CD4-positive, alpha-beta T cell treated with Interleukin-1 beta for 1 hour (primary cell): ENCODE results near the gene PFKP.
"Not testable (repeated sequence)": the region's sequence is repeated elsewhere in the genome, so short reads cannot be mapped to it uniquely, and the experiment has no call there.

Experiments used
- DNase-seq, 2 donors: peaks; one replicate each; pipeline ENCODE4 v3.0.0-alpha.2; 2020 to 2022

The PFKP gene

DNA sequence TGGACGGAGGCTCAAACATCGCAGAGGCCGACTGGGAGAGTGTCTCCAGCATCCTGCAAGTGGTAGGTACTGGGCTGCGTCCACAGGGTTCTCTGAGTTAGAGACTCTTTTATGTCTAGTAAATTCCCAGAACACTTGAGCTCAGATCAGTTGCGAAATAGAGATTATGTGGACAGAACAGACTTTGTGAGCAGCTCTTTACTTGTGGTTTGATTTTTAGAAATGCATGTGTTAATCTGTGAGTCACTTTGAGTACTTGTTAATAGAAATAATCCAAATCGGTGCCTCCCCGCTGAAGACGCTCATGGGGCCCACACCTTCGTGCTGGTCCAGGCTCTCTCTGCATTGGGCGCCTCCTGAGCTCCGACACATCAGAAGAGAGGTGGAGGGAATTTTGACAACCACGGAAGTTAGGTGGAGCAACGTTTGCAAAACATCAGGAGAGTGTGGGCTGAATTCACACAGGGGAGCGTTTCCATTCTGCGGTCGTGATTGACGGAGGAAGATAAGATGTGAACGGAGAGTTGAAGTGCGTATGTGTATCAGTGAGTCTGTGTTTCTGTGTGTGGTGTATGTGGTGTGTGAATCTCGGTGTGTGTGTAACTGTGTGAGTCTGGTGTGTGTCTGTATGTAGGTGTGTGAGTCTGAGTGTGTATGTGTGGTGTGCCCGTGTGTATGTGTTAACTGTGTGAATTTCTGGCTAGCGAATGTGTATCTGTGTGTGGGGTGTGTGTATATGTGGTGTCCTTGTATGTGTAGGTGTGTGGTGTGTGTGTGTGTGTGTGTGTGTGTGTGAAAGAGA, 32.1 kb downstream of the PFKP start:
- no peak for DNase-seq

DNA sequence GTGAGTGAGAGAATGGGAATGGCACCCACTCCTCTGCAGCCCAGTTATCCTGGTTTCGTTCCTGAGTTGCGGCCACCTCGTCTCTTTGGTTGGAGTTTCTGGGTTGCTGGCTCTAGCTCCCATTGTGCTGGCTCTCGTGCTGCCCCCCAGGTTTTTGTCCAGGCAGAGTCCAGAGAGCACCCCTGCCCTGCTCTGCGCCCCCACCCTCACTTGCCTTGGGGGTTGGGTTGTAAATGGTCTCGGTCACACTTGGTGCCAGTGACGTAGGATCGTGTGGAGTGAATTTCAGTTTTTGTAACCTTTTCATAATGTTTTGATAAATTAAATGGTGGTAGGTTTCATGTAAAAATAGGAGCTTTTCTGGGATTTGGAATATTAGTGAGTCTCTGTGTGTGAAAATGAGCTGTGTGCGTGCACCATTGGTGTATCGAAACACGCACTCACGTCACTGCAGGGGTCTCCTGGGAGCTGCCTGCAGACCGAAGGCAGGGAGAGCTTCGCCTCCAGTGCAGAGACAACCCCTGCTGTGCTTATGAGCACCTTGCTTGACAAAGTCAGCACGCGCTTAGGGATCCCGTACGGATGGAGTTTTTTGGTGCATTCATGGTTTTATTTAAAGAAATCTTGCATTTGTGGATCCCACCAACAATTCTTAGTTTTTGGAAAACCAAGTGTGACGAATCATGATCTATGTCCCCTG, 32.9 kb downstream of the PFKP start:
- no peak for DNase-seq

DNA sequence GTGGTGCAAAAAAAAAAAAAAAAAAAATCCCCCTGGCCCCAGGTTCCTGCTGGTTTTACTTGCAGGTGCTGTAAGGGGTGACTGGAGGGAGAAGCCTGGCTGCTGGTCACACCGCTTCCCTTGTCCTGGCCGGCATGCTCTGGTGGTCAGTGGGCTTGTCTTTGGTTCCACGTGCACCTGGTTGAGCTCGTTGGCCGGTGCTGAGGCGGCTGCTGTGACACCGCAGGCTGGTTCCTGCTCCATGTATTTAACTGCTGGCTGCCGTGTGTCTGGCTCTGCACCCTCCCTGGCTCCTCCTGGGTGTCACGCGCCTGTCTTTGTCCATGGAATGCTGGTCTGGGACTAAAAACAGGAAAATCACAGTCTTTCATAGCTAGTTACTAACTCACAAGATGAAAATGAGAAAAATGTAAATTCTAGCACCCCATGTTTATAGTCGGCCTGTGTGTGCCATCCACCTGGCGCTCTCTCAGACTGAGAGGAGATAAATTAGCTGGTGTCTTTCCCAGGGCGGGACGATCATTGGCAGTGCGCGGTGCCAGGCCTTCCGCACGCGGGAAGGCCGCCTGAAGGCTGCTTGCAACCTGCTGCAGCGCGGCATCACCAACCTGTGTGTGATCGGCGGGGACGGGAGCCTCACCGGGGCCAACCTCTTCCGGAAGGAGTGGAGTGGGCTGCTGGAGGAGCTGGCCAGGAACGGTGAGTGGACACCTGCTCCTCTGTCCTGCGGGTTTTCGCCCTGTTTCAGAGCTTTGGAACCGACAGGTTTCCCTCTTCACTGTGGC, 33.7 kb downstream of the PFKP start:
- DNase-seq: no peak

DNA sequence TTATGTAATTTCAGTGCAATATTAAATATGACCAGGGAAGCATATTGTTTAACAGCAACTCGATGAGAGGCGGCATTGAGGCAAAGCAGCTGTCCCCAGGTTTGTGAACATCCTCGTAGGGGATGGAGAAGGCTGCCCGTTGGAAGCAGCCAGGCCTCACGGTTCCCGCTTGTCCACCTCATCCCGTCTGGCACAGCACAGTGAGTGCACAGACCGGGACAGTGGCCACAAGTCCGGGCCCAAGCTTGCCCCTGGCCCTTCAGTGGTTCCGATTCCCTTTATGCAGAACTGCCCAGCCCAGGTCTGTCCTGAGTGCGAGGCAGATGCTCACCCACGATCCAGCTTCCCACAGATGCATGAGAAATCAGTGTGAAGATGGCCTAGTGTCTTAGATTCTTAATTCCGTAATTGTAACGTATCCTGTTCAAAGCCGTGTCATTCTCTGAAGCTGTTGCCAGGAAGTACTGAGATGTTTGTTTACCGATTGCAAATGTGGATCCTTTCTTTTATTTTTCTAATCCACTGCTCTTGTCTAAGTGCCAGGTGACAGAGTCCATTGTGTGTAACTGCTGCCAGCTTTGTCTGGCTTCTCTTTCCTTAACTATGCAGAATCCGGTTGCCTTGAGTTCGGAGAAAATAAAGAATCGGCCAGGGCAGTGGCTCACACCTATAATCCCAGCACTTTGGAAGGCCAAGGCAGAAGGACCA, 35.5 kb downstream of the PFKP start:
- no peak for DNase-seq

DNA sequence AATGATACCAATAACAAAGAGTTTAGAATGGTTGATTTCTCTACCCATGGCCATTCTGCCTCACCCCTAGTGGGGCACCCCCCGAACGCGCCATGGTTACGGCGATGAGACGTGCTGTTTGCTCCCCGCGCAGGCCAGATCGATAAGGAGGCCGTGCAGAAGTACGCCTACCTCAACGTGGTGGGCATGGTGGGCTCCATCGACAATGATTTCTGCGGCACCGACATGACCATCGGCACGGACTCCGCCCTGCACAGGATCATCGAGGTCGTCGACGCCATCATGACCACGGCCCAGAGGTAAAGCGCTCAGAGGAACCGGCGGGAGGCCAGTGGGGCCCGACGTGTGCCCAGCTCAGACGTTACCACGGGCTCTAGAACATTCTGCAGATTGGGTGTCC, 36.3 kb downstream of the PFKP start:
- no peak for DNase-seq

DNA sequence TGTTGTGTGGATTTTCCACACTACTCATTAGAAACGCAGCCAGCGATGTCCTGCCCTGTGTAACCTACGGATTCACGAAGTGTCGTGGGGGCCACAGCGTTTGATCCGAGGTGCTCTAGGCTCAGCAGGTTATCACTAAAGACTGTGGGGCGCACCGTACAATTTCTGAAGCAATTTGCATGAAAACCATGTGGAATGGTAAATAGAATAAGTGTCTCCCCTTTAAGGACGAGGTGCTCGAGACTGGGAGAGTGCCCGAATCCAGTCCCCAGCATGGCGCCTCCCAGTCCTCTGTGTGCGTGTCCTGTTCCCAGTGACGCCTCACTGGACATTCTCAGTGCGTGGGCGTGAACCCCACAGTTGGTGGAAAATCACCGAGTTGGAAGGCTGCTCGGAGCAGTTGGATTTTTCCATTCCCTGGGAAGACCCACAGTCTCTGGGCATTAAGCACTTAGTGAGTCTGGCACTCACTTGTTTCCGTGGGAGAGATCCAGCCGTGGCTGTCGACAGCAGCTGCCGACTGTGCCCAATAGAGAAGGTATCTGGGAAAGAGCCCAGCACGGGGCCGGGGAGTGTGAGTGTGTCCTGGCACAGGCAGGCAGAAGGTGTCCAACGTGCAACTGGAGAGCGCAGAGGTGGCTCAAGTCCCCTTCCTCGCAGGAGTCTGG, 37.0 kb downstream of the PFKP start:
- DNase-seq: no peak

DNA sequence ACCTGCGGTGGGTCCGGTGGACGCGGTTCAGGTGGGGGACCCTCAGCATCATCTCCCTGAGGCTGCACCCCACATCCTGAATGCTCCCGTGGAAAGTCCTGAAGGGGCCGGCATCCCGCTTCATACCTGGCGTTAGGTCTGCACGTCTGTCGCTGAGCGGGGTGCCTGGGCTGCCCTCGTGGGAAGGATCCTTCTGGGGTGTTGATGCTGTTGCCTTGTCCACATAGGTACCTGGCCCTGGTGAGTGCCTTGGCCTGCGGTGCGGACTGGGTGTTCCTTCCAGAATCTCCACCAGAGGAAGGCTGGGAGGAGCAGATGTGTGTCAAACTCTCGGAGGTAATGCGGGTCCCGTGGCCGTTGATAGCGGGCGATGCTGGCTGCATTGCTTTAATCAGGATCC, 37.8 kb downstream of the PFKP start:
- no peak for DNase-seq

DNA sequence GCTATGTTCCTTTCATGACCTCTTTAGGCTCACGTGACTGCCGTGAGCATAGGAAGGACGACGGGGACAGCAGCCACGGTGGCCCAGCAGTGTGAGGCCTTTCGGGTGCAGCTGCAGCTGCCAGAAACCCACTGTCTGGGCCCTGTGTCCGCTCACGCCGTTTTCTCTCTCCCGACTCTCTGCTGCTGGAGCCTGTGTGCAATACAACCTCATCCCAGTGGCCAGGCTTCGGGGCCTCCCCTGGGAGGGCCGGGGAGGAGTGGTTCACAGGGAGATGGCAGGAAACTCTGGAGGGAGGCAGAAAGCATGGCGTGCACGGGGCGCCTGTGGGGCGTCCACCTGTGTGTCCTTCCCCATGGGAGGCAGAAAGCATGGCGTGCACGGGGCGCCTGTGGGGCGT, 38.6 kb downstream of the PFKP start:
- DNase-seq: no peak

DNA sequence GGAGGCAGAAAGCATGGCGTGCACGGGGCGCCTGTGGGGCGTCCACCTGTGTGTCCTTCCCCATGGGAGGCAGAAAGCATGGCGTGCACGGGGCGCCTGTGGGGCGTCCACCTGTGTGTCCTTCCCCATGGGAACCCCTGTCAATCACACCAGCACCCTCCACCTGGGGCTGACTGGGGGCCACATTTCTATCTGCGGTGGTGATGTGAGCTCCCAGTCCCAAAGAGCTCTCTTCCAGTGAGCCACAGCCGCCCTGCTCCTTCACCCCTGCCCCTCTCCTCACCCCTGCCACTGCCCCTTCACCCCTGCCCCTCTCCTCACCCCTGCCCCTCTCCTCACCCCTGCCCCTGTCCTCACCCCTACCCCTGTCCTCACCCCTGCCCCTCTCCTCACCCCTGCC, 39.0 kb downstream of the PFKP start:
- DNase-seq: not testable (repeated sequence)

DNA sequence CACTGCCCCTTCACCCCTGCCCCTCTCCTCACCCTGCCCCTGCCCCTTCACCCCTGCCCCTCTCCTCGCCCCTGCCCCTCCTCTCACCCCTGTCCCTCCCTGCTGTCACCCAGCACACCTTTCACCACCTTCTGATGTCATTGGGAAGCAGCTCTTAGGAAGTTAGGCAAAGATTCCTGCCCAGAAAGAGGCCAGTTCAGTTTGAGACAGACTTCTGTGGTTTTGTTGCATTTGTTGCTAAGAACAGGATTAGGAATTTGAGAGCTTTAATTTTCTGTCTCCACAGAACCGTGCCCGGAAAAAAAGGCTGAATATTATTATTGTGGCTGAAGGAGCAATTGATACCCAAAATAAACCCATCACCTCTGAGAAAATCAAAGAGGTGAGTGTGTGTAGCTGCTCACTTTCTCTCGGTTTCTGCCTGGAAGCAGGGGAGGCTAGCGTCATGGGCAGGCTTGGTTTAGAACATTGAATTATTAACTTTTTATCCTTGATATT, 39.6 kb downstream of the PFKP start:
- no peak for DNase-seq

DNA sequence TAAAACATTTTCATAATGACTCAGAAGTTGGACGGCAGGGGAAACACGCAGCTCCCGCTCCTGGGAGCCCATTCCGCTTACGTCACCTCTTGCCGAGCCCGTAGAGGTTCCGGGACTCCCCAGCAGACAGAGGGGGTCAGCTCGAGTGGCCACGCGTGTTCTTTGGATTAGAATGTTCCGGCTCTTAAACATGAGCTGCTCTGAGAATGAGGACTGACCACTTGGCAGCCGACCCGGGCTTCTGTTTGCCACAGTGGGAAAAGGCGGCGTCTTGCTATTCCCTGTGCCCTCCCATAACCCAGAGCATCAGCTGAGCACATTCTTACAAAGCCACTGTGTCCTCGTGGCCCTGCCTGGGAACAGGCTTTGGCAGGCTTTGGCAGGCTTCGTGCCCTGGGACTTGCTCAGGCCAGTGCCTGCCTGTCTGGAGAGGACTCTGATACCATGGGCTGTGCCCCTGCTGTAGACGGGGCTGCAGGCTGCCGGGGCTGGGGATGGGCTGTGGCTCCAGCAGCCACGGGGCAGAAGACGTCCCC, 40.1 kb downstream of the PFKP start:
- DNase-seq: no peak

DNA sequence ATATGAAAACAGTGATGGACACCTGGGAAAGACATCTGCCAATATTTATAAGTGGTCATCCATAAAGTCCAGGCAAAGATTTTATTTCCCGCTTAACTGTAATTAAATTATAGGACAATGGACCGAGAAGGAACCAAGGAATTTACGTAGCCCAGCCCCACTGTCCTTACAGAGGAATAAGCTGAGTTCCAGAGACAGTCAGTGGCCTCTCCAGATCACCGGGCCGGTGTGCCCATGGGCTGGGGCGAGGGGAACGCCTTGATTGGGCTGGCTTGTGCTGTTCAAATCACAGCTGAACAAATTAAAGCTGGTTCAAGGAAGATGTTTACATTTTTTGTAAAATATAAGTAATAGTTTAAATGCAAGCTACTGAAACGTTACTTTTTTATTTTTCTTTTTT, 40.7 kb downstream of the PFKP start:
- DNase-seq: no peak

DNA sequence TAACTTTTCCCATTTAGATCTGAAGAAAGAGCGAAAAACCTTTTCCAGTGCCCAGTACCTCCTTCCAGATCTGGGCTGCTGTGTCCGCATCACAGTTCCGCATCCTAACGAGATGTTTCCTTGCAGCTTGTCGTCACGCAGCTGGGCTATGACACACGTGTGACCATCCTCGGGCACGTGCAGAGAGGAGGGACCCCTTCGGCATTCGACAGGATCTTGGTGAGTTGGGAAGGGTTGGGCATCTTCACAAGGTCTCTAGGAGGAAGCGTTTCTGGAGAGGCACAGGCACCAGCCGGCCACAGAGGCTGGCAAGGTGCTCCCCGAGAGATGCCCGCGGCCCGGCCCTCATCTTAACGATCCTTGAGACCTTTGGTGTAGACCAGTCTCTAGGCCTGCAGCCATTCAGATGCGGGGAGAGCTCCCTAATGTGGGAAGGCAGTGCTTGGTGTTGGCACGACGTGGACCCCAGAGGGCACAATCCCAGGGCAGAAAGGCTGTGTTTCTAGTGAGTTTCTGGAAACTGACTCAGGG, 41.3 kb downstream of the PFKP start:
- no peak for DNase-seq

DNA sequence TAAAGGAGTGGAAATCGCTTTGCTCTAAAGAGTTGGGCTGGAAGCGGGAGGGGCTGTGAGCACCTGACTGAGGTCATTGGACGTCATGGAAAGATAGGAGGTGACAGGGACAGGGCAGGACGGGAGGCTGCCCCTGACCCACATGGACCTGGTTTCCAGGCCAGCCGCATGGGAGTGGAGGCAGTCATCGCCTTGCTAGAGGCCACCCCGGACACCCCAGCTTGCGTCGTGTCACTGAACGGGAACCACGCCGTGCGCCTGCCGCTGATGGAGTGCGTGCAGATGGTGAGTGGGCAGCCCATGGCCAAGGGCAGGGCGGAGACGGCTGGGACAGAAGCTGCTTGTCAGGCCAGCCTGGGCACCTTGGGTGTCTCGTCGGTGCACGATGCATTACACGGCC, 41.8 kb downstream of the PFKP start:
- DNase-seq: no peak

DNA sequence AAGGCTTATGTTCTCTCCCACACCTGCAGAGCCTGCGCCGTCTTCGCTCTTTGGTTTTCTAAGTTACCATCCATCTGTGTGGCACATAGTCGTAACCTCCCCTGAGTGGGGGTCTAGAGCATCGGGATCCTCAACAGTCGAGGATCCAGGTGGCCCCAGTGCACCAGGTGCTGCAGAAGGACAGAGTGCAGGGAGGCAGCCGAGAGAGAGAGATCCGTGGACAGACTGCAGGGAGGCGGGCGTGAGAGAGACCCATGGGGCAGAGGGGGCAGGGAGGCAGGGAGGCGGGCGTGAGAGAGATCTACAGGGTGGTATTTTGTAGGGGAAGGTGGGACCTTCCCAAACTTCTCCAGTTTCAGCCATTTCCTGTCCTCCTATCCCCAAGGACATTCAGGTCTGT, 42.3 kb downstream of the PFKP start:
- DNase-seq: no peak

DNA sequence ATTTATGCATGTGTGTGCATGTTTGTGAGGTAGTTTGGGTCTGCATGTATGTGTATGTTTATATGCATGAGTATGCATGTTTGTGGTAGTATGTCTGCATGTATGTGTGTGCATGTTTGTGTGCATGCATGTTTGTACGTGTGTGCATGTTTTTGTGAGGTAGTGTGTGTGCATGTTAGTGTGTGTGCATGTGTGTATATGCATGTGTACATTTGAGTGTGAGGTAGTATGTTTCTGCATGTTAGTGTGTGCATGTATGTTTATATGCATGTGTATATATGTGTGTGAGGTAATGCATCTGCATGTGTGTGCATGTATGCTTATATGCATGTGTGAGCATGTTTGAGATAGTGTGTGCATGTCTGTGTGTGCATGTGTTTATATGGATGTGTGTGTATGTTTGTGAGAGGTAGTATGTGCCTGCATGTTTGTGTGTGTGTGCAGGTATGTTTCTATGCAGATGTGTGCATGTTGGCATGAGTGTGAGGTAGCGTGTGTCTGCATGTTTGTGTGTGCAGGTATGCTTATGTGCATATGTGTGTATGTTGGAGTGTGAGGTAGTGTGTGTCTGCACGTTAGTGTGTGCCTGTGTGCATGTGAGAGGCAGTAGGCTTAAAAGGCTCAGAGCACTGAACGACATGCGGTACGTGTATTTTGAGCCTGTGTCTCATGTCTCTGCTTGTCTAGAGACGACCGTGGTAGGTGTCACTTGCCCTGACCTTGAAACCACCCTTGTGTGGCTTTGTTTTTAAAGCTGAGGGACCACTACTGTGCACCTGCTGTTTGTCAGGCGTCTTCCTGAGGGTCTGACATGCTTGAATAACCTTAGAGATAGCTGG, 43.7 kb downstream of the PFKP start:
- DNase-seq: no peak

DNA sequence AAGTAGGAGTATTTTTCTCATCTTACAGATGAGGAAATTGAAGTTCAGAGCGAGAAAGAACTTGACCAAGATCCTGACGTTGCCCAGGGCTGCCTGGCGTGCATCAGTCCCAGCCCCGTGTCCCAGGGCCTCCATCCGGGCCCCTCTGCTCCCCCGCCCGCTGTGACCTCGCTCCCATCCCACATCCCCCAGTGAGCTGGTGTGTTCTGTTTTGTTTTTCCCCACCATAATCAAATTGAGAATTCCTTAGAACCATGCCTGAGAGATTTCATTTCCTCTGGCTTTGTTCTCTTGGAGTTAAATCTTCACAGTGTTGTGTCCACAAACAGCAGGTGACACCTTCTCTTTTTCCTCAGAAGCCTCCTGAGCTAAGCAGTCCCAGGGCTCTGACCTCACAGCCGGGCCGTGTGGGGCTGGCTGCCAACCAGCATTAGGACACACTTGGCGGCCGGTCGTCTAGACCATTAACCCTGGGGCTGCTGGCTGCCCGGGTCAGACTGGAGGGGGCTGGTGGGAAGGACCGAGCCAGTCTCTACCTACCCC, 44.3 kb downstream of the PFKP start:
- no peak for DNase-seq

DNA sequence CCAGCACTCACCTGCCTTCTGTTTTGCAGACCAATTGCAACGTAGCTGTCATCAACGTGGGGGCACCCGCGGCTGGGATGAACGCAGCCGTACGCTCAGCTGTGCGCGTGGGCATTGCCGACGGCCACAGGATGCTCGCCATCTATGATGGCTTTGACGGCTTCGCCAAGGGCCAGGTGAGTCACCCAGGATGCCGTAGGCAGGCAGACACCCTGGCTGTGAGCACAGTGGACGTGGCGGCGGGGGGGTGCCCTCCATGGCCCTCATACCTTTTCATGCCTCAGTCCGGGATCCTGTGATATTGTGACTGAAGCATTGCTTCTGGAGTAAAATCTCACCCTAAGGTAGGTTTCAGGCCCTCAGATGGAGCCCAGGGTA, 46.0 kb downstream of the PFKP start:
- no peak for DNase-seq

DNA sequence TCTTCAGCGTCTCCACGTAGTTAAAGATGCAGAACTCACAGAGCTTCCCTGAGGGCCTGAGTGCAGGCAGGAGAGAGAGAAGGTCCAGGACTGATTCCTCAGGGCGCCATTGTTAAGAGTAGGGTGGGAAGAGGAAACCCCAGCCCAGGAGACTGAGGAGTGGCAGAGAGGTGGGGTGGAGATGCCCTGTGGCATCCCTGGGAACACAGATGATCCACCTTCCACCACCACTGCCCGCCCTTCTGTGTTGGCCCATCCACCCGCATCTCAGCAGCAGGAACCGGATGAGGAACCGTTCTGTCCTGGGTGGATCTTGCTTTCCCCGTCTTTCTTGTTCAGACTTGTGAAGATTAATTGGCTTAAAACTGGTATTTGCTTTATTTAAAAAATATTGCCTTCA, 48.3 kb downstream of the PFKP start:
- DNase-seq: no peak

DNA sequence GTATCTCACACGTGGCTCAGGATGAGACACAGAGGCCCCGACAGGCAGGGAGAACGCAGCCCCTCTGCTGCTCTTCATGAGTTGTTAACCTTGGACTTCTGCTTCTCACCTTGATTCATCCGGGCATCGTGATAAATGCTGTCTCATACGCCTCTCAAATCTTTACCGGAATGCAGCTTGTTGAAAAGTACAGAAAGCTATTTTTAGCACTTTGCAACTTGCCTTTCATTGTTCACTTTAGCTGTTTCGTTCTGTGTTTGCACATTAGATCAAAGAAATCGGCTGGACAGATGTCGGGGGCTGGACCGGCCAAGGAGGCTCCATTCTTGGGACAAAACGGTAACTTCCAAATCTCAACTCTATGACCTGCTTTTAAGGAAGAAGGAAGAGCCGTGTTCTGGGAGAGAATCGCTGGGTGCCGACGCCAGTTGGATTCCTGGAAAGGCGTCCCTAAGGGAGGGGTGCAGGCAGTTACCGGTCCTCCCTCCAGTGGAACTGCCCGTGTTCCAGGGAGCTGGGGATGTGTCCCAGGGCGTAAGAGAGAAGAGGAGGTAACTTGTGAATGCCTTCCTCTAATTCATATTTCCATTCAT, 49.3 kb downstream of the PFKP start:
- no peak for DNase-seq
